Activated naive CD4-positive, alpha-beta T cell treated with anti-CD3 and anti-CD28 coated beads, Interleukin-2, amount 50 U/mL, for 72 hours (primary cell): ENCODE measurements around the gene ODAM. TPM values are rescaled to one million over a fixed set of nuclear protein-coding genes. Genes with fewer than 3 reads are reported as not detected.
A peak's percentile ranks its signal among the peaks of the same experiment; 100 is the strongest.

Experiments
- ATAC-seq, 2 donors: fragments of 150-1000 bp; cut with Tn5 transposase; 2 replicates each; pipeline ENCODE4 v1.10.0; 2021; ENCODE audit warnings: mild to moderate bottlenecking in 2 of 2, moderate library complexity in 2 of 2
- DNase-seq, 2 donors: peaks; one replicate each; pipeline ENCODE4 v3.0.0; 2021 to 2022; ENCODE audit warnings: low spot score in 2 of 2
- H3K27ac Mint-ChIP-seq, 2 donors: one replicate each; pipeline ENCODE4 v1.8.0; 2022; ENCODE audit warnings: mild to moderate bottlenecking in 2 of 2, mixed read lengths in 2 of 2
- H3K36me3 Mint-ChIP-seq, 2 donors: one replicate each; pipeline ENCODE4 v1.8.0; 2022; ENCODE audit warnings: mixed read lengths in 2 of 2
- H3K9me3 Mint-ChIP-seq, 2 donors: one replicate each; pipeline ENCODE4 v1.8.0; 2022; ENCODE audit warnings: mixed read lengths in 2 of 2
- total RNA-seq, 2 donors: library from RNA; stranded (reverse); gene quantifications; one replicate each; pipeline ENCODE4 v1.2.3, GENCODE V29; 2022

ODAM gene
- total RNA-seq: not detected

- ATAC-seq: no peak
- Mint-ChIP-seq H3K27ac (no peak within 1 kb of the TSS), H3K9me3 (no peaks in the 10 kb centered on the region)
Observed at GRCh38 chr4:70195425-70195824, at the start of gene ODAM. ODAM (plus strand) TSS chr4:70195725; CDS start chr4:70196544, 819 bp downstream.

GRCh38 chr4:70151271-70151670 is 44.3 kb upstream of the ODAM start:
- Mint-ChIP-seq H3K9me3 (no peaks in the 10 kb centered on the region), H3K27ac (no peak overlapping the region), H3K36me3 (no peaks in the 10 kb centered on the region)
- ATAC-seq (no peak), DNase-seq (no peak)

More at GRCh38 chr4:70195425-70195824, at the start of gene ODAM:
- H3K36me3 Mint-ChIP-seq: no peaks in the 10 kb centered on the region
- DNase-seq: no peak

DNA sequence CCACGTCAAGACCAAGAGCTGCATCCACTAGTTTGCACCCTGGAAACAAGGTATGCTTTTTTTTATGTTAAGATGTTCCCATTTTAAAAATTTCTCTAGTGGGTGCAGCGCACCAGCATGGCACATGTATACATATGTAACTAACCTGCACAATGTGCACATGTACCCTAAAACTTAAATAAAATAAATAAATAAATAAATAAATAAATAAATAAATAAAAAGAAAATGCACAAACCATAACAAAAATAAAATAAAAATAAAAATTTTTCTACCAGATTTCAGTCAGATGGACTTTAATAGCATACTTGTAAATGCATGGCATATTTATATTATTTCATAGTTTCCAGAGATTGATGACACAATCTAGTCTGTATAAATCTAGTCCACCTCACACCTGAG is 43.4 kb upstream of the ODAM start:
- Mint-ChIP-seq H3K9me3 (no peaks in the 10 kb centered on the region), H3K36me3 (no peaks in the 10 kb centered on the region), H3K27ac (no peak overlapping the region)
- ATAC-seq: no peak
- DNase-seq: no peak

DNA sequence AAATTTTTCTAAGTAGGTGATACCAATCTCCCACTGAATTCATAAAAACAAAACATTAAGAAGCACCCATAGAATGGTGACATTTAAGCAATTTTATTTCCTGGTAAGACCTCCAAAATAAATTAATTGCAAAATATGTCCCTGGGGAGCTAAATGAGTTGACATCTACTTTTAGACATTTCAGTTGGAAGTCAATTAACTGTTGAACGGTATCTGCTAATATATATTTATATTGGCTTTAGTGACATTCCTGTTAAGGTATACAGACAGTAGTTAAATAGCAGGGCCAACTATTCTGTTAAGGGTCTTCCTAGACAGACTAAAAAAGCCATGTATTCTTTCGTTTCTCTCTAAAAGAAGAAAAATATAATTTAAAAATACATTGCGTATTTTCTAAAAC is 41.6 kb upstream of the ODAM start, which contains the start of gene PRR27:
Gene PRR27, plus strand, starts transcription at position 301 of the 400 bp plus-strand sequence. CDS start 139 bp downstream, outside the sequence.
- no peak for DNase-seq
- no peak within 1 kb of the TSS for H3K27ac Mint-ChIP-seq
- no peak for ATAC-seq

DNA sequence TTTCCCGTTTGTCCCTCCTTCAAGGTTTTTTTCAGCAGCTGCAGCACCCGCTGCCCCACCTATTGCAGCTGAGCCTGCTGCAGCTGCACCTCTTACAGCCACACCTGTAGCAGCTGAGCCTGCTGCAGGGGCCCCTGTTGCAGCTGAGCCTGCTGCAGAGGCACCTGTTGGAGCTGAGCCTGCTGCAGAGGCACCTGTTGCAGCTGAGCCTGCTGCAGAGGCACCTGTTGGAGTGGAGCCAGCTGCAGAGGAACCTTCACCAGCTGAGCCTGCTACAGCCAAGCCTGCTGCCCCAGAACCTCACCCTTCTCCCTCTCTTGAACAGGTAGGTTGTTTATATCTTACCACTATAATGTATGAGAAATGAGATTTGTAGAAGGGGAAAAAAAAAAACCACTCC is 36.9 kb upstream of the ODAM start:
- ATAC-seq (no peak), DNase-seq (no peak)
- Mint-ChIP-seq H3K36me3 (no peaks in the 10 kb centered on the region), H3K27ac (no peak overlapping the region), H3K9me3 (no peaks in the 10 kb centered on the region)

More for the DNA sequence above, 41.6 kb upstream of the ODAM start, which contains the start of gene PRR27:
- no peaks in the 10 kb centered on the region for H3K9me3 Mint-ChIP-seq
- no peaks in the 10 kb centered on the region for H3K36me3 Mint-ChIP-seq

- H3K9me3 Mint-ChIP-seq: no peaks in the 10 kb centered on the region
- DNase-seq: no peak
- no peak overlapping the region for H3K27ac Mint-ChIP-seq
- no peak for ATAC-seq
- H3K36me3 Mint-ChIP-seq: no peaks in the 10 kb centered on the region
Observed at GRCh38 chr4:70177090-70177489, 18.4 kb upstream of the ODAM start.

- no peaks in the 10 kb centered on the region for H3K36me3 Mint-ChIP-seq
- H3K27ac Mint-ChIP-seq: no peak overlapping the region
- ATAC-seq (no peak), DNase-seq (no peak)
- no peaks in the 10 kb centered on the region for H3K9me3 Mint-ChIP-seq
Observed at GRCh38 chr4:70178075-70178660, 17.4 kb upstream of the ODAM start.

GRCh38 chr4:70179811-70180210 is 15.7 kb upstream of the ODAM start:
- ATAC-seq (no peak), DNase-seq (no peak)
- H3K27ac Mint-ChIP-seq: no peak overlapping the region
- H3K36me3 Mint-ChIP-seq: no peaks in the 10 kb centered on the region
- no peaks in the 10 kb centered on the region for H3K9me3 Mint-ChIP-seq

DNA sequence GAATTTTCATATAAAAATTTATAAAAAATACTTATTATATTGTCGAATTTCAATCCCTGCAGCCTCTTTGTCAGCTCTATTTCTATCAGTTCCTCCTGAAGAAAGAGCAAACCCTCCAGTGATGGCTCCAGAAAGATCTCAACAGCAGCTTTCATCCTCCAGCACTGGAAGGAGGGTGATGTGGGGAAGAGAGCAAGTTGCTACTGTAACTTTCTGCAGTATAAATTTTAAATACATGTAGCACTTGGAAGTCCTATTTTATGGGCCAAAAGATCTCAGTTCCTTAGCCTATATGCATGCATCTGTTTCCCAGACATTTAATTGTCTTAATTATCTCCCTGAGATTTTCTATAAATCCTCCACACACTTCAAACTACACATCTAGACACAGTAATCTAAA is 13.7 kb upstream of the ODAM start:
- ATAC-seq (no peak), DNase-seq (no peak)
- H3K36me3 Mint-ChIP-seq: no peaks in the 10 kb centered on the region
- H3K27ac Mint-ChIP-seq: no peak overlapping the region
- no peaks in the 10 kb centered on the region for H3K9me3 Mint-ChIP-seq

- DNase-seq (no peak), ATAC-seq (no peak)
- H3K9me3 Mint-ChIP-seq: no peaks in the 10 kb centered on the region
- no peaks in the 10 kb centered on the region for H3K36me3 Mint-ChIP-seq
- H3K27ac Mint-ChIP-seq: no peak overlapping the region
Observed at GRCh38 chr4:70182517-70183167, 12.9 kb upstream of the ODAM start.

DNA sequence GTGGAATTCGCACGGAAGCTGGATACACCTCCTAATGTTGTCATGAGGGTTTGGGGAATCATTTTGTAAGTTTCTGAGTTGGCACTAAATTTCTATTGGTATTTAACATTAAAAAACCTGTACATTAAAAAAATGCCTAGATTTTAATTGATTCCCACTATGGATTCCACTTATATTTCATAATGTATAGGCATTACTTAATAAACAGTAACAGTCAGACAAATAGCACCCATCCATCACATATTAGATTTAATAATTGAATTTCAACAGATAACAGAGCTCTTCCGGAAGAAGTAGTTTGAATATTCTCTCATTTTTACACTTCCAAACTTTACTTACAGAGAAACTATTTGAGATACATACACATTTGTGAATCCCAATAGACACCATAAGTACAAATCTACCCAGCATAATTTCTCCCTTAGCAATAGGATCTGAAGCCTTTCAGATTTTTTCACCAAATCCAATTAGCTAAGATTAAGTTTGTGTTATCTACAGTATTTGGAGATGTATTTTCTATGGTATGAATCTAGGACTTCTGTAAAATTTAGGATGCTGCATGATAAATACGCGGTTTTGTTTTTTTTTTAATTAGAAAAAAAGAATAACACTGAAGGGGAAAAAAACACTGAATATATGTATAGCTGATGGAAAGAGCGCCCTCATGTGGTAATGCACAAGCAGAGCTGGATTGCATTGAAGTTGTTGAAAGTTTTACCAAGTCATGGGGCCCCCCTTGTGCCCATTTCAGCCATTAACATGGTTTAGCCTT is 12.2 kb upstream of the ODAM start:
- DNase-seq (peak in 1 of 2 donors; percentile 20), ATAC-seq (peak in 1 of 2 donors; percentile 63)
- no peaks in the 10 kb centered on the region for H3K36me3 Mint-ChIP-seq
- H3K27ac Mint-ChIP-seq: no peak overlapping the region
- H3K9me3 Mint-ChIP-seq: no peaks in the 10 kb centered on the region

DNA sequence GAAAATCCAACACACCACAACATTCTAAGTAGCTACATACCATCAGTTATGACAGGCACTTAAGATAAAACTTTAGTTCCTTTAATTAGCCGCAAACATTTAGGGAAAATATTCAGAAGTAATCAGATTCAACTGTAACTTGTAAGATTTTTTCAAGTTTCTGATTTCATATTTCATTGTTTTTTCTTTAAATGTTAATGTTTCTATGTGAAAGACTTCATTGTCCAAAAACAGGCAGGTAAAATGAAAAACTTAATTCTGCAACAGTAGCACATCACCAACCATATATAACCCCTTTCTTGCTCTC is 11.6 kb upstream of the ODAM start:
- Mint-ChIP-seq H3K27ac (no peak overlapping the region), H3K36me3 (no peaks in the 10 kb centered on the region), H3K9me3 (no peaks in the 10 kb centered on the region)
- DNase-seq (no peak), ATAC-seq (no peak)

DNA sequence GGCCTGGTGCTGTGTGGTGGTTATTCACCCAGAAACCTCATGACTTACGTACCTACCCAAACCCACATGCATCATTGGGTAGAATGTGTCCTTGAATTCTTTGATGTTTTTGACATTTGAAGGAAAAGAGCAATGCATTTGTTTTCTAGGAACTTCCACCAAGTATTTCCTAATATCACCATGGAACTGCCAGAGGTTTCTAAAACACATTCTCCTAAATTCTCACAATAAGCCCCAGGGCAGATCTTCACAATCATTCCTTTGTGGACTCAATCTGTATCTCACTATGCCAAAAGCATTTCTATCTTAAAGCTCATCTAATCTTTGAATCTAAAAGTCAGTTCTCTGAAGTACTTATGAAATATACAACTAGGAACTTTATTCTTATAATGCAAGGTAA is 8.3 kb upstream of the ODAM start:
- no peak for ATAC-seq
- no peak for DNase-seq
- Mint-ChIP-seq H3K27ac (no peak overlapping the region), H3K36me3 (no peaks in the 10 kb centered on the region), H3K9me3 (no peaks in the 10 kb centered on the region)

GRCh38 chr4:70190579-70190978 is 4.9 kb upstream of the ODAM start:
- H3K36me3 Mint-ChIP-seq: no peaks in the 10 kb centered on the region
- DNase-seq (no peak), ATAC-seq (no peak)
- H3K27ac Mint-ChIP-seq: no peak overlapping the region
- no peaks in the 10 kb centered on the region for H3K9me3 Mint-ChIP-seq

DNA sequence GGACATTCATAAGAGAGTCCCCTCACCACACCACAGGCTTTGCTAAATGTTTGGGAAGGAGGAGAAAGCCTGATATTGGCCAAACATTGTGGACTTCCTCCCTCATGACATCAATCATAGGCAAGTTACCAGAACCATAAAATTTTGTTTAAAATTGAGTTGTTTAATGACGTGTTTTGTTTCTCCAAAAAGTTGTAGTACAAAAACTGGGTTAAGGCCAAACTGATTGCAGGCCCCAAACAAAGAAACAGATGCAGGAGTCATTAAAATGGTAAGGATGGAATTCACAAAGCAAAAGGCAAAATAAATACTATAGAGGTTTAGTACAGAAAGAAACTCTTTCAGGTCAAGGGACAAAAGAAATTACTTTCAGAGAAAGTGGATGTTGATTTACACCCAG is 3.9 kb upstream of the ODAM start:
- no peak for ATAC-seq
- Mint-ChIP-seq H3K9me3 (no peaks in the 10 kb centered on the region), H3K36me3 (no peaks in the 10 kb centered on the region), H3K27ac (no peak overlapping the region)
- DNase-seq: no peak

- Mint-ChIP-seq H3K27ac (no peak overlapping the region), H3K36me3 (no peaks in the 10 kb centered on the region), H3K9me3 (no peaks in the 10 kb centered on the region)
- DNase-seq: no peak
- ATAC-seq: no peak
Observed at GRCh38 chr4:70192895-70193294, 2.6 kb upstream of the ODAM start.

- ATAC-seq (no peak), DNase-seq (no peak)
- Mint-ChIP-seq H3K36me3 (no peaks in the 10 kb centered on the region), H3K27ac (no peak overlapping the region), H3K9me3 (no peaks in the 10 kb centered on the region)
Observed at GRCh38 chr4:70196857-70197256, 1.3 kb downstream of the ODAM start.

DNA sequence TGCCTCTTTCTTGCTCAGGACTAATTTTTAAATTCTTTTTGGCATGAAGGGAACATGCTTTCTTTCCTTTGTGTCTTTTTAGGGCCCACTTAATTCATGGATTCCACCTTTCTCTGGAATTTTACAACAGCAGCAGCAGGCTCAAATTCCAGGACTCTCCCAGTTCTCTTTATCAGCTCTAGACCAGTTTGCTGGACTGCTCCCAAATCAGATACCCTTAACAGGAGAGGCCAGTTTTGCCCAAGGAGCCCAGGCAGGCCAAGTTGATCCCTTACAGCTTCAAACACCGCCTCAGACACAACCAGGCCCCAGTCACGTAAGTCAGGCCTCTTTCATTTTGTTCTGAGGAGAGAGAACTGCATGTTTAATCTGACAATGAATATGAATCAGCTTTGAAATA is 2.3 kb downstream of the ODAM start:
- Mint-ChIP-seq H3K9me3 (no peaks in the 10 kb centered on the region), H3K36me3 (no peaks in the 10 kb centered on the region), H3K27ac (no peak overlapping the region)
- no peak for DNase-seq
- ATAC-seq: no peak
